ENCODE results near the gene RBM28. TPM values are rescaled to one million over a fixed set of nuclear protein-coding genes. Genes with fewer than 3 reads are reported as not detected.

The RBM28 gene
- total RNA-seq, 1 donor from 2014 or later, result 60.4 TPM

GRCh38 chr7:128373606-128374005, 29.9 kb upstream of the RBM28 start:
- DNase-seq (ENCODE audit: low spot score), result no peak

GRCh38 chr7:128370491-128370890, 26.8 kb upstream of the RBM28 start:
- DNase-seq (ENCODE audit: low spot score), result no peak

GRCh38 chr7:128366986-128367385, 23.3 kb upstream of the RBM28 start:
- no peak for DNase-seq (ENCODE audit: low spot score)

GRCh38 chr7:128366300-128366699, 22.6 kb upstream of the RBM28 start:
- no peak for DNase-seq (ENCODE audit: low spot score)

- no peak for DNase-seq (ENCODE audit: low spot score)
Measured at GRCh38 chr7:128365432-128365831, 21.7 kb upstream of the RBM28 start.

GRCh38 chr7:128364166-128364870, 20.6 kb upstream of the RBM28 start:
- no peak for DNase-seq (ENCODE audit: low spot score)

GRCh38 chr7:128363261-128363721, 19.6 kb upstream of the RBM28 start:
- no peak for DNase-seq (ENCODE audit: low spot score)

- no peak for DNase-seq (ENCODE audit: low spot score)
Measured at GRCh38 chr7:128362670-128363069, 19.0 kb upstream of the RBM28 start.

- no peak for DNase-seq (ENCODE audit: low spot score)
Measured at GRCh38 chr7:128361411-128362379, 18.0 kb upstream of the RBM28 start, which contains the start of gene PRRT4. Gene PRRT4 (minus strand): TSS chr7:128361690.

- no peak for DNase-seq (ENCODE audit: low spot score)
Measured at GRCh38 chr7:128360359-128360678, 16.6 kb upstream of the RBM28 start.

GRCh38 chr7:128359939-128360338, 16.2 kb upstream of the RBM28 start:
- no peak for DNase-seq (ENCODE audit: low spot score)

GRCh38 chr7:128359336-128359735, 15.6 kb upstream of the RBM28 start:
- DNase-seq (ENCODE audit: low spot score), result no peak

- no peak for DNase-seq (ENCODE audit: low spot score)
Measured at GRCh38 chr7:128358233-128358632, 14.5 kb upstream of the RBM28 start.

GRCh38 chr7:128357217-128357613, 13.5 kb upstream of the RBM28 start:
- no peak for DNase-seq (ENCODE audit: low spot score)

GRCh38 chr7:128356546-128357216, 13.0 kb upstream of the RBM28 start:
- no peak for DNase-seq (ENCODE audit: low spot score)

GRCh38 chr7:128353610-128354009, 9.9 kb upstream of the RBM28 start:
- no peak for DNase-seq (ENCODE audit: low spot score)

- DNase-seq (ENCODE audit: low spot score), result no peak
Measured at GRCh38 chr7:128353189-128353588, 9.5 kb upstream of the RBM28 start.

- DNase-seq (ENCODE audit: low spot score), result no peak
Measured at GRCh38 chr7:128352636-128353035, 8.9 kb upstream of the RBM28 start.

- DNase-seq (ENCODE audit: low spot score), result no peak
Measured at GRCh38 chr7:128352153-128352537, 8.4 kb upstream of the RBM28 start.

GRCh38 chr7:128351296-128352152, 7.8 kb upstream of the RBM28 start:
- DNase-seq (ENCODE audit: low spot score), result no peak
